AG08395 (cell line): ENCODE data around the gene TMEM108.

Experiments
- DNase-seq: peaks from one replicate; pipeline ENCODE4 v3.0.0; 2012; ENCODE audit warnings: mixed read lengths, low spot score

TMEM108 gene

GRCh38 chr3:133230195-133230594 lies 192.0 kb downstream of the TMEM108 start:
- no peak for DNase-seq

GRCh38 chr3:133236901-133237300 lies 198.7 kb downstream of the TMEM108 start:
- DNase-seq: no peak

- DNase-seq: no peak
These were observed 199.2 kb downstream of the TMEM108 start for GRCh38 chr3:133237380-133237779.

GRCh38 chr3:133238015-133238414 lies 199.8 kb downstream of the TMEM108 start:
- no peak for DNase-seq

GRCh38 chr3:133246119-133246518 lies 207.9 kb downstream of the TMEM108 start:
- DNase-seq: no peak

- no peak for DNase-seq
These were observed 208.6 kb downstream of the TMEM108 start for GRCh38 chr3:133246773-133247172.

- no peak for DNase-seq
These were observed 210.2 kb downstream of the TMEM108 start for GRCh38 chr3:133248389-133248788.

GRCh38 chr3:133249490-133249889 lies 211.3 kb downstream of the TMEM108 start:
- DNase-seq: no peak

- DNase-seq: no peak
These were observed 216.0 kb downstream of the TMEM108 start for GRCh38 chr3:133254151-133254550.

GRCh38 chr3:133254716-133255115 lies 216.5 kb downstream of the TMEM108 start:
- DNase-seq: no peak

GRCh38 chr3:133256787-133257483 lies 218.7 kb downstream of the TMEM108 start:
- no peak for DNase-seq

- DNase-seq: no peak
These were observed 220.2 kb downstream of the TMEM108 start for GRCh38 chr3:133258358-133258757.

- no peak for DNase-seq
These were observed 221.6 kb downstream of the TMEM108 start for GRCh38 chr3:133259767-133260166.

- DNase-seq: no peak
These were observed 224.1 kb downstream of the TMEM108 start for GRCh38 chr3:133262333-133262732.

GRCh38 chr3:133264920-133265319 lies 226.7 kb downstream of the TMEM108 start:
- no peak for DNase-seq

- no peak for DNase-seq
These were observed 230.5 kb downstream of the TMEM108 start for GRCh38 chr3:133268726-133269134.

- DNase-seq: no peak
These were observed 231.2 kb downstream of the TMEM108 start for GRCh38 chr3:133269393-133269792.

GRCh38 chr3:133270631-133271030 lies 232.4 kb downstream of the TMEM108 start:
- DNase-seq: no peak

- DNase-seq: no peak
These were observed 232.9 kb downstream of the TMEM108 start for GRCh38 chr3:133271042-133271441.

GRCh38 chr3:133271539-133271938 lies 233.3 kb downstream of the TMEM108 start:
- DNase-seq: no peak

GRCh38 chr3:133273346-133273745 lies 235.2 kb downstream of the TMEM108 start:
- DNase-seq: no peak

- no peak for DNase-seq
These were observed 236.3 kb downstream of the TMEM108 start for GRCh38 chr3:133274477-133274876.

- DNase-seq: no peak
These were observed 238.4 kb downstream of the TMEM108 start for GRCh38 chr3:133276594-133276993.

GRCh38 chr3:133277813-133278212 lies 239.6 kb downstream of the TMEM108 start:
- no peak for DNase-seq
